Measurements from ENCODE around the gene PTPRT. TPM values are rescaled to one million over a fixed set of nuclear protein-coding genes. Genes with fewer than 3 reads are reported as not detected.

PTPRT gene
- total RNA-seq, 2 donors from 2014 or later, result not detected

DNA sequence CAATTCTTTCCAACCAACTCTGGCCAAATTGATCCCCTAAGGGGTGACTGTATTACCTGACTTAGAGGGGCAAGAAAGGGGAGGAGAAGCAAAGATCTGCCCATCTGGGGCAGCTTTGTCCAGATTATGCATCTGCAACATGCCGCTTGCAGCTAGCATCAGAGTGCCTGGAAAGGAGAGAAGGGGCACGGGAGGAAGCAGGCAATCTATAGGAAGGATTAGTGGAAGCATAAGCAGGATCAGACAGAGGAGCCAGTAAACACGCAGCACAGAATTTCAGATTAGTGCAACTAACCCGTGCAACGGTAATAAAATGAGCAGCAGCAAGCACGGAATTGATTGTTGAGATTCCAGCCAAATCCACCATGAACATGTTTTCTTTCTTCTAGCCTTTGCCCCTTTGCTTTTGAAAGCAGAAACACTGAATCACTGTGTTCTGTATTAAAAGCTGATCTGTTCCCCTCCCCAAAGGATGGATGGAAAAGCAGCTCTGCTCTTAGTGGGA, 927.9 kb downstream of the PTPRT start:
- DNase-seq (ENCODE audit: low spot score) (no peak), ATAC-seq (ENCODE audit: insufficient number of reproducible peaks, low FRiP score, low read depth) (no peak)
- no peaks in the 10 kb centered on the region for H3K27me3 ChIP-seq (replicated peaks; ENCODE audit: insufficient read depth)
- H3K36me3 ChIP-seq, result no peaks in the 10 kb centered on the region
- H3K27ac ChIP-seq, result no peak overlapping the region
- TF ChIP-seq, protein P1, sequence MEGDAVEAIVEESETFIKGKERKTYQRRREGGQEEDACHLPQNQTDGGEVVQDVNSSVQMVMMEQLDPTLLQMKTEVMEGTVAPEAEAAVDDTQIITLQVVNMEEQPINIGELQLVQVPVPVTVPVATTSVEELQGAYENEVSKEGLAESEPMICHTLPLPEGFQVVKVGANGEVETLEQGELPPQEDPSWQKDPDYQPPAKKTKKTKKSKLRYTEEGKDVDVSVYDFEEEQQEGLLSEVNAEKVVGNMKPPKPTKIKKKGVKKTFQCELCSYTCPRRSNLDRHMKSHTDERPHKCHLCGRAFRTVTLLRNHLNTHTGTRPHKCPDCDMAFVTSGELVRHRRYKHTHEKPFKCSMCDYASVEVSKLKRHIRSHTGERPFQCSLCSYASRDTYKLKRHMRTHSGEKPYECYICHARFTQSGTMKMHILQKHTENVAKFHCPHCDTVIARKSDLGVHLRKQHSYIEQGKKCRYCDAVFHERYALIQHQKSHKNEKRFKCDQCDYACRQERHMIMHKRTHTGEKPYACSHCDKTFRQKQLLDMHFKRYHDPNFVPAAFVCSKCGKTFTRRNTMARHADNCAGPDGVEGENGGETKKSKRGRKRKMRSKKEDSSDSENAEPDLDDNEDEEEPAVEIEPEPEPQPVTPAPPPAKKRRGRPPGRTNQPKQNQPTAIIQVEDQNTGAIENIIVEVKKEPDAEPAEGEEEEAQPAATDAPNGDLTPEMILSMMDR (IDR thresholded peaks at IDR 0.05), result no peak
- no peaks in the 10 kb centered on the region for H3K9me3 ChIP-seq
- no peak overlapping the region for H3K4me3 ChIP-seq
- no peaks in the 10 kb centered on the region for H3K4me1 ChIP-seq (ENCODE audit: control insufficient read depth in 1 of 2, low read depth in 2 of 2)

DNA sequence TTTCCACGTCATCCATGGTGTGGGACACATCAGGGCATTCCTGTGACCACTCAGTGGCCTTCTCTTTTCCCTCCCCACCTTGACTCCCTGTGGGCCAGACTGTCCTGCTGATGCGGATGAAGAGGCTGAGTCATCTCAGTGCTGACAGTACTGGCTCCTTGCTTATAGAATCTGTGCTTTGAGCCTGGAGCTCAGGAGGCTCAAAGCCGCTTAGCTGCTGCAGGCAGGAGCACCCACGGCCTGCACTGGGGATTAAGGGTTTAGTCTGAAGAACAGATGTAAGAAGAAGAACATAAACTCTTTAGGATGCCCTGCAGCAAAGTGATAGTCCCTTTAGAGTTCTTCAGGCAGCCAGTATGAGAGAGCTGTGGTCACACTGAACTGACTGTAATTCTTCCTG, 929.5 kb downstream of the PTPRT start:
- Histone ChIP-seq H3K27ac (no peak overlapping the region), H3K36me3 (no peaks in the 10 kb centered on the region), H3K4me3 (no peak overlapping the region), H3K9me3 (no peaks in the 10 kb centered on the region), H3K27me3 (replicated peaks; ENCODE audit: insufficient read depth) (no peaks in the 10 kb centered on the region), H3K4me1 (ENCODE audit: control insufficient read depth in 1 of 2, low read depth in 2 of 2) (no peaks in the 10 kb centered on the region)
- DNase-seq (ENCODE audit: low spot score), result no peak
- TF ChIP-seq, protein P1 (IDR thresholded peaks at IDR 0.05), result no peak
- ATAC-seq (ENCODE audit: insufficient number of reproducible peaks, low FRiP score, low read depth), result no peak

DNA sequence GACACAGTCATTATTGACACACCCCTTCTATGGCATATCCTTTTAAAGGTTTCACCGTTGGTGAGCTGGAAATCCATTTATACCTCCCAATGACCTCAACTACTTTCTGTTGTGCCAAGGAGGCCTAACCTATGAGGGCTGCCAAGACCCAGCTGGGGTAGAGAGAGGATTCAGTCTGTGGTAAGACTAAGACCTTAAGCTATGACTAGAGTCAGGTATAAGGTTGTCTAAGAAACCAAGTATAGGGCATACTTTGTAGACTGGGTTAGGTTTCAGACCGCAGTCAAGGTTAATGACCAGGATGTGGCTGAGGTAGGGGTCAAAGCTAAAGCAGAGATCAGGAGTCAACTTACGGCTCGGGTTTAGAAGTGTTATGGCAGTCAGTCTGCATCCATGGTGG, 930.3 kb downstream of the PTPRT start:
- Histone ChIP-seq H3K4me3 (no peak overlapping the region), H3K4me1 (ENCODE audit: control insufficient read depth in 1 of 2, low read depth in 2 of 2) (no peaks in the 10 kb centered on the region), H3K27me3 (replicated peaks; ENCODE audit: insufficient read depth) (no peaks in the 10 kb centered on the region), H3K9me3 (no peaks in the 10 kb centered on the region), H3K36me3 (no peaks in the 10 kb centered on the region), H3K27ac (no peak overlapping the region)
- TF ChIP-seq, protein P1 (IDR thresholded peaks at IDR 0.05), result no peak
- no peak for DNase-seq (ENCODE audit: low spot score)
- no peak for ATAC-seq (ENCODE audit: insufficient number of reproducible peaks, low FRiP score, low read depth)

DNA sequence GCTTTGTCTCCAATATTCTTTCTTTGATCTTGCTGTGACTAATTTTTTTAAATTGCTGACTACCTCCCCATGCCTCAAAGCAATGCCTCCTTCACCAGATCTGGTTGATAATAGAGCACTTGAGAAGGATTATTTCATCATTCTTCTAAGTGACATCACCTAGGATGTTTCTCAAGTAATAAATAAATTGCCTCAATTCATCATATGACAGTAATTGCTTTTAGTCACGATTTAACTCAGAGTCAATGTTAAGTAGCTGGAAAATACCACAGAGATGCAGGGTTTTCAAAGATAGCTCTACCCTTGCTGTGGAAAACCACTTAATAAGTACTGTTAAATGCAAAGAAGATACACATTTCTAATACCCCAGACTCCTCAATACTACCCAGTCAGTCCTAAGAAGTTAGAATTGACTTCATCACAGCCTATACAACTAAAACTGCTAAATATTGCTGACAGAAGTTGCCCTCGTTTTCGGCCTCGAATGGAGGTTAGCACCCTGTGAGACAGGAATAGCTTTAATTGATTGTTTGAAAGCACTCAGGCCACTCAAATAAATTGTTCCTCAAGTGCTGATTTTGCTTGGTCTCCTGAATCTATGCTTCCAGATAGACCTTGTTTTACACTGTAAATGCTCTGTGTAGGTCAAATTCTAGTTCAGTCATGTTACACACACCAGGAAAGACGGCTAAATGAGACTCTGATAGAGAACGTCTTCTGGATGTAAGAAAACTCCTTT, 931.0 kb downstream of the PTPRT start:
- Histone ChIP-seq H3K27ac (no peak overlapping the region), H3K36me3 (no peaks in the 10 kb centered on the region), H3K27me3 (replicated peaks; ENCODE audit: insufficient read depth) (no peaks in the 10 kb centered on the region), H3K9me3 (no peaks in the 10 kb centered on the region), H3K4me1 (ENCODE audit: control insufficient read depth in 1 of 2, low read depth in 2 of 2) (no peaks in the 10 kb centered on the region), H3K4me3 (no peak overlapping the region)
- no peak for ATAC-seq (ENCODE audit: insufficient number of reproducible peaks, low FRiP score, low read depth)
- no peak for DNase-seq (ENCODE audit: low spot score)
- TF ChIP-seq, protein P1 (IDR thresholded peaks at IDR 0.05), result no peak

DNA sequence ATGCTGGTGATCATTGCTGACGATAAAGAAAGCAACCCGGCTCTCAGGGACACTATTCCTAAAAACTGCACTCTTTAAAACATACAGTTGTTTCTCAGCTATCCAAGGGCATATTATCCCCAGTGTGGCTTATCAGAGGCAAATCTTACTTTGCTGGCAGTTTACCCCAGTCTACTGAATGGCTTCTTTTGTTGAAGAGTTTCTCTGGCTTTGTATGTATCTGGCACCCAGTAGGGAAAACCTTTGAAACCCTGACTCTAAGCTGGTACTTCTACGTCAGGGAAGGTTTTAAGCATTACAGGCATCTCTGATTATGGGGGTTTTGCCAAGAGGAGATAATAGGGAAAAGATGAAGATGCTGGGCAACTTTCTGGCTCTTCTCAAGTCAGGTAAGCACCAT, 933.9 kb downstream of the PTPRT start:
- H3K9me3 ChIP-seq, result no peaks in the 10 kb centered on the region
- TF ChIP-seq, protein P1 (IDR thresholded peaks at IDR 0.05), result no peak
- no peaks in the 10 kb centered on the region for H3K4me1 ChIP-seq (ENCODE audit: control insufficient read depth in 1 of 2, low read depth in 2 of 2)
- no peaks in the 10 kb centered on the region for H3K36me3 ChIP-seq
- H3K4me3 ChIP-seq, result no peak overlapping the region
- ATAC-seq (ENCODE audit: insufficient number of reproducible peaks, low FRiP score, low read depth) (no peak), DNase-seq (ENCODE audit: low spot score) (no peak)
- H3K27ac ChIP-seq, result no peak overlapping the region
- no peaks in the 10 kb centered on the region for H3K27me3 ChIP-seq (replicated peaks; ENCODE audit: insufficient read depth)
